Keratinocyte (primary cell): Measurements from ENCODE around the gene LBP. TPM values are rescaled to one million over a fixed set of nuclear protein-coding genes. Genes with fewer than 3 reads are reported as not detected.

ENCODE experiments used
- DNase-seq: peaks from one replicate; pipeline ENCODE4 v3.0.0-alpha.2; 2011; ENCODE audit warnings: low read depth, missing footprints, low spot score
- FAIRE-seq: peaks from 2 replicates; lab custom pipeline; 2011; peaks lifted over from hg19 to GRCh38; lab: Jason Lieb, UNC
- H2AFZ ChIP-seq: 2 replicates; pipeline ENCODE4 v1.6.0; 2012; ENCODE audit warnings: low read length, control low read depth, inconsistent platforms; ENCODE audit not compliant: control insufficient read depth
- H3K27ac ChIP-seq: 2 replicates; pipeline ENCODE4 v1.5.1; 2011; ENCODE audit warnings: low read length; ENCODE audit not compliant: control insufficient read depth, insufficient read depth
- H3K27me3 ChIP-seq: 3 replicates; pipeline ENCODE4 v1.6.0; 2011; ENCODE audit warnings: low read length; ENCODE audit not compliant: control insufficient read depth, insufficient read depth; ENCODE audit errors: extremely low read depth
- H3K36me3 ChIP-seq, 2 experiments: 2 replicates in 1 of 2; 3 replicates in 1 of 2; pipeline ENCODE4 v1.5.1; 2011; ENCODE audit warnings: low read length in 2 of 2, mild to moderate bottlenecking in 1 of 2; ENCODE audit not compliant: control insufficient read depth in 2 of 2, insufficient read depth in 2 of 2; ENCODE audit errors: extremely low read depth in 1 of 2
- H3K4me1 ChIP-seq: 3 replicates; pipeline ENCODE4 v1.5.1; 2011; ENCODE audit warnings: low read length; ENCODE audit not compliant: control insufficient read depth, insufficient read depth; ENCODE audit errors: extremely low read depth
- H3K4me2 ChIP-seq: 3 replicates; pipeline ENCODE4 v1.6.0; 2011; ENCODE audit warnings: low read depth, low read length; ENCODE audit not compliant: control insufficient read depth, insufficient read depth; ENCODE audit errors: extremely low read depth
- H3K4me3 ChIP-seq, 3 experiments: fragments of 200-600 bp in 1 of 3; sonication (generic) in 1 of 3; 2 replicates in 2 of 3; 3 replicates in 1 of 3; pipeline ENCODE4 v1.5.1; 2011 to 2016; ENCODE audit warnings: low read length in 3 of 3, mild to moderate bottlenecking in 3 of 3, control low read depth in 2 of 3, inconsistent platforms in 1 of 3, low read depth in 1 of 3, mixed read lengths in 1 of 3, mixed run types in 1 of 3, moderate library complexity in 1 of 3; ENCODE audit not compliant: control insufficient read depth in 2 of 3, insufficient read depth in 2 of 3; ENCODE audit errors: extremely low read depth in 1 of 3
- H3K79me2 ChIP-seq: 2 replicates; pipeline ENCODE4 v1.6.0; 2012; ENCODE audit warnings: low read length; ENCODE audit not compliant: control insufficient read depth, insufficient read depth
- H3K9ac ChIP-seq: 3 replicates; pipeline ENCODE4 v1.6.0; 2011; ENCODE audit warnings: low read length; ENCODE audit not compliant: control insufficient read depth, insufficient read depth; ENCODE audit errors: extremely low read depth
- H3K9me1 ChIP-seq: 3 replicates; pipeline ENCODE4 v1.6.0; 2011; ENCODE audit warnings: low read length; ENCODE audit not compliant: control insufficient read depth, insufficient read depth; ENCODE audit errors: extremely low read depth
- H3K9me3 ChIP-seq: 2 replicates; pipeline ENCODE4 v1.5.1; 2012; ENCODE audit warnings: low read depth, low read length; ENCODE audit not compliant: control insufficient read depth
- H4K20me1 ChIP-seq: 3 replicates; pipeline ENCODE4 v1.6.0; 2011; ENCODE audit warnings: low read length; ENCODE audit not compliant: control insufficient read depth, insufficient read depth; ENCODE audit errors: extremely low read depth
- CTCF ChIP-seq, 3 experiments: IDR thresholded peaks in 1 of 3; conservative IDR thresholded peaks in 1 of 3; optimal IDR thresholded peaks in 1 of 3; 2 replicates in 2 of 3; 3 replicates in 1 of 3; pipeline versions ENCODE3 to v1.5.1; 2011; ENCODE audit warnings: low read length in 3 of 3, mild to moderate bottlenecking in 3 of 3, moderate library complexity in 2 of 3, control low read depth in 1 of 3, inconsistent platforms in 1 of 3; ENCODE audit not compliant: insufficient read depth in 2 of 3; ENCODE audit errors: extremely low read depth in 1 of 3
- EZH2 ChIP-seq: IDR thresholded peaks from one replicate; pipeline ENCODE4 v1.6.1; 2012; ENCODE audit warnings: inconsistent platforms, mild to moderate bottlenecking, low read length, moderate library complexity
- dilution Hi-C: fragments of 300-500 bp; cut with MboI; formaldehyde crosslinking; loops from one replicate; pipeline ENCODE4 v1.7.0; 2020; ENCODE audit warnings: low sequenced_read_pairs; ENCODE audit not compliant: extremely low pct_ligation_motif_present
- polyA plus RNA-seq, 5 experiments: library from polyadenylated mRNA; depleted of rRNA in 3 of 5; stranded (reverse) in 3 of 5; stranded (forward) in 1 of 5; unstranded in 1 of 5; fragments of >200 nt; gene quantifications; 1 replicate in 1 of 5; 2 replicates in 3 of 5; 3 replicates in 1 of 5; pipeline versions ENCODE4 v1.2.1 to v1.2.3, GENCODE V29; 2011 to 2012; ENCODE audit warnings: missing spikeins in 2 of 5, low read depth in 1 of 5, low replicate concordance in 1 of 5

LBP gene
- polyA plus RNA-seq, 1 donor (not counting 4 experiments of a cell fraction or from before 2014, with no cell fraction given) = not detected

- Histone ChIP-seq H3K36me3 (no peaks in the 10 kb centered on the region), H4K20me1 (no peaks in the 10 kb centered on the region), H3K9me3 (peaks cover 2% of the 10 kb centered on the region), H3K9me1 (no peaks in the 10 kb centered on the region), H3K79me2 (no peaks in the 10 kb centered on the region), H2AFZ (no peak overlapping the region), H3K4me2 (no peak overlapping the region), H3K4me1 (no peaks in the 10 kb centered on the region), H3K27ac (no peak overlapping the region), H3K4me3 (no peak overlapping the region), H3K27me3 (peaks cover 19% of the 10 kb centered on the region), H3K9ac (no peak overlapping the region)
- dilution Hi-C loops = no loop called here
- DNase-seq (no peak), FAIRE-seq (no peak)
- TF ChIP-seq EZH2 = no peak
- TF ChIP-seq CTCF (optimal IDR thresholded peaks at IDR 0.05 in 1 of 3, IDR thresholded peaks at IDR 0.05 in 1 of 3, conservative IDR thresholded peaks at IDR 0.05 in 1 of 3; ENCODE audit: extremely low read depth in 1 of 3, insufficient read depth in 2 of 3, low read length in 3 of 3) = no peak
Measured at GRCh38 chr20:38336726-38337125, 9.6 kb upstream of the LBP start.

GRCh38 chr20:38337561-38338140, 8.6 kb upstream of the LBP start:
- peak; percentile 59 to 80 (median 68) for TF ChIP-seq CTCF (optimal IDR thresholded peaks at IDR 0.05 in 1 of 3, IDR thresholded peaks at IDR 0.05 in 1 of 3, conservative IDR thresholded peaks at IDR 0.05 in 1 of 3; ENCODE audit: extremely low read depth in 1 of 3, insufficient read depth in 2 of 3, low read length in 3 of 3)
- TF ChIP-seq EZH2 = no peak
- dilution Hi-C loops = no loop called here
- H3K9me1 ChIP-seq = no peaks in the 10 kb centered on the region
- H3K79me2 ChIP-seq = no peaks in the 10 kb centered on the region
- H3K36me3 ChIP-seq = no peaks in the 10 kb centered on the region
- no peak overlapping the region for H3K9ac ChIP-seq
- no peak overlapping the region for H2AFZ ChIP-seq
- peaks cover 16% of the 10 kb centered on the region for H3K27me3 ChIP-seq
- H3K9me3 ChIP-seq = peaks cover 2% of the 10 kb centered on the region
- FAIRE-seq (no peak), DNase-seq (no peak)
- H3K4me2 ChIP-seq = no peak overlapping the region
- H3K4me1 ChIP-seq = no peaks in the 10 kb centered on the region
- no peak overlapping the region for H3K27ac ChIP-seq
- H3K4me3 ChIP-seq = no peak overlapping the region
- H4K20me1 ChIP-seq = no peaks in the 10 kb centered on the region
